GM12874 (cell line): ENCODE results near the gene HKDC1.

ENCODE experiments used
- TF ChIP-seq, protein P1 (sequence below): IDR thresholded peaks from 2 replicates; pipeline ENCODE4 v1.5.1; 2011; ENCODE audit warnings: low read depth, mild to moderate bottlenecking, control low read depth, low read length, moderate library complexity; ENCODE audit not compliant: insufficient read depth

Gene HKDC1

DNA sequence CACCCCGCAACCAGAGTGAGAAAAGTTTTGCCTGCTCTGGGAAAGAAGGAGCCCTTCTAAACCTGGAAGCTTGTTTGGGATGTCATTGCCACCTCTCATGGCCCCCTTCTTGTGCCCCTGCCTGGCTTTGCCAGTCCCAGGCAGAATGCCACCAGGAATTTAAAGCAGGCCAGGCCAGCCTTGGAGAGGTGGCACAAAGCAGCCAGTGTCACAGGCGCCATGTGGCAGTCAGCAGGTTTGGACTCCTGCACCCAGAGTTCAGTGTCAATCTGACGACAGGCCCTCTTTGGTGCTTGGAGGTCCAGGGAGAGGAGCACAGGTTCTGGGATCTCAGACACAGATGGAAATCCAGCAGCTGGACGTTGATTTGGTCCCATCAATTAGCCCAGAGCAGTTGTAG, 70.9 kb downstream of the HKDC1 start:
- TF ChIP-seq, protein P1, sequence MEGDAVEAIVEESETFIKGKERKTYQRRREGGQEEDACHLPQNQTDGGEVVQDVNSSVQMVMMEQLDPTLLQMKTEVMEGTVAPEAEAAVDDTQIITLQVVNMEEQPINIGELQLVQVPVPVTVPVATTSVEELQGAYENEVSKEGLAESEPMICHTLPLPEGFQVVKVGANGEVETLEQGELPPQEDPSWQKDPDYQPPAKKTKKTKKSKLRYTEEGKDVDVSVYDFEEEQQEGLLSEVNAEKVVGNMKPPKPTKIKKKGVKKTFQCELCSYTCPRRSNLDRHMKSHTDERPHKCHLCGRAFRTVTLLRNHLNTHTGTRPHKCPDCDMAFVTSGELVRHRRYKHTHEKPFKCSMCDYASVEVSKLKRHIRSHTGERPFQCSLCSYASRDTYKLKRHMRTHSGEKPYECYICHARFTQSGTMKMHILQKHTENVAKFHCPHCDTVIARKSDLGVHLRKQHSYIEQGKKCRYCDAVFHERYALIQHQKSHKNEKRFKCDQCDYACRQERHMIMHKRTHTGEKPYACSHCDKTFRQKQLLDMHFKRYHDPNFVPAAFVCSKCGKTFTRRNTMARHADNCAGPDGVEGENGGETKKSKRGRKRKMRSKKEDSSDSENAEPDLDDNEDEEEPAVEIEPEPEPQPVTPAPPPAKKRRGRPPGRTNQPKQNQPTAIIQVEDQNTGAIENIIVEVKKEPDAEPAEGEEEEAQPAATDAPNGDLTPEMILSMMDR = no peak

DNA sequence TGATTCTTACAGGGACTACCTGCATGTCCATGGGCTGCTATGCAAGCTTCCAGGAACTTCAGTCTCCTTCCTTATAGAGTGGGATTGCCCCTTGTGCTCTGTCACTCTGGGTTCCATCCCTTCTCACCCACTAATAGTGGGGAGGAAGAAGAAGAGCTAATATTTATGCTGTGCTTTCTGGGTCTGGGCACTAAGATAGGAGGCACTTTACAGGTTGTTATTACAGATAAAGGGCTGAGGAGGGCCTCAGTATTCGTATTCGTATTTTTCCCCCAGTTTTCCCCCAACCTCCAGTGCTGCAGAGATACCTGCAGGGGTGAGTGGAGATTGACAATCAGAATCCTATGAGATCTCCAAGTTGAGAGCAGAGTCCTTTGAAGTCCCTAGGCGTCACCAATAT, 72.3 kb downstream of the HKDC1 start:
- TF ChIP-seq, protein P1 = no peak

DNA sequence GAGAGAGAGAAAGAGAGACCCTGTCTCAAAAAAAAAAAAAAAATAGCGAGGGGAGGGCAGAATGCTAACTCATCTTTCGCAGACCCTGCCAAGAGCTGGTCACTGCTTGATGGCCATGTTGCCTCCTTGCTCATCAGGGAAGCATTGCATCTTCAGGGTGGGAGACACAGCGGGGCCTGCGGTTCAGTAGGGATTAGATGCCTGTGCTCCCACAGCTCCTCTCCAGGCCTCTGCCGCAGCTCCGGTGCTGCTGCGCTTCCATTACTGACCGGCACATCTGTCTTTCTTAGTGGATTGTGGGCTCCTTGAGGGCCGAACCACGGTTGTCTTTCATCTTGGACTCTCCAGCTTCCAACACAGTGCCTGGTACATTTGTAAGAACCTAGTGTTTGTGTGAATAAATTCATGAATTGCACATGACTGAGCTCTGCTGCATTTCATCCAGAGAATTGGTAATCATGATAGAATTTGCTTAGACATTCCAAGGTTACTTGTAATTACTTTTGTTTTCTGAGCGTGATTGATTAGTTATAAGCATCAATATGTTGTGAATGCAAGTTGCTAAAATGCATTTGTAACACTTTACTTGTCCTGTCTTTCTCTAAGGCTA, 75.0 kb downstream of the HKDC1 start:
- TF ChIP-seq, protein P1 = no peak

DNA sequence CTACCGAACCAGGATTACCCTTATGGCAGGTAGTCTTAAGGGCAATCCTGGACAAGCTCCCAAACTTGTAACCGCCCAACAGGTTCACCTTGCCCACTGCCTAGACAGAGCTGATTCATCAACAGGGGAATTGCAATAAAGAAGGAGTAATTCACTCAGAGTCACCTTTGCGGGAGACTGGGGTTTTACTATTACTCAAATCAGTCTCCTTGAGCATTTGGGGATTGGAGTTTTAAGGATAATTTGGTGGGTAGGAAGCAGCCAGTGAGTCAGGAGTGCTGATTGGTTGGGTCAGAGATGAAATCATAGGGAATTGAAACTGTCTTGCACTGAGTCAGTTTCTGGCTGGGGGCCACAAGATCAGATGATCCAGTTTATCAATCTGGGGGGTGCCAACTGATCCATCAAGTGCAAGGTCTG, 83.5 kb downstream of the HKDC1 start:
- TF ChIP-seq, protein P1 = no peak

DNA sequence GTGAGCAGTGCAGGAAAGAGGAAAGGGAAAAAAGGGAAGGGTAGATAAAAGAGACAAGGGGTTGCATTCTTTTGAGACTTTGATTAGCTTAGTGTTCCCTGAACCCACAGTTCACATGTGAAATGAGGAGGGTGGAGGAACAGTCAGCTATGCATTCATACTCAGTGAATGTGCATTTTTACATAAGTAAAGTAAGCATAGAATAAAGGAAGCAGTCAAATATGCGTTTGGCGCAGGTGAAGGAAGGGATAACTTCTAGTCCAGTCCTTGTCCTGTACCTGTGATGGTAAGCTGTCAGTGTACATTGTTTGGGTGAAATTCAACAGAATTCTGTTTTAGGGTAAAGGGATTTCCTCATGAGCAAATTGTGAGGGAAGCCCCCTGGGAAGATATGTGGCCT, 86.3 kb downstream of the HKDC1 start:
- TF ChIP-seq, protein P1 = no peak

DNA sequence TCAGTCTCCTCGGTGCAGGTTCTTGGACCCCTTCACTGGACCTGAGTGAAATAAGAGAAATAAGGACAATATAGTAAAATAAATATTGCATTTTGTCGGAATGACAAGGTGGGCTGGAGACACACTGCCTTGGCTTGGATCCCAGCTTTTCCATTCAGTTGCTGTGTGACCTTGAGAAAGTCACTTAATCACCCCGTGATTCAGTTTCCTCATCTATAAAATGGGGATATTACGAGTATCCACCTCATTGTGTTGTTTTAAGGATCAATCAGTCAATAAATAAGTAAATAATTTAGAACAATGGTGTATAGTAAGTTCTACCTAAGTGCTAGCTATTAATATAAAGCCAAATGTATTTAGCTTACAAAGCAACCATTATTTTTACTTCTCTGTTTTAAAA, 87.3 kb downstream of the HKDC1 start:
- TF ChIP-seq, protein P1 = no peak

DNA sequence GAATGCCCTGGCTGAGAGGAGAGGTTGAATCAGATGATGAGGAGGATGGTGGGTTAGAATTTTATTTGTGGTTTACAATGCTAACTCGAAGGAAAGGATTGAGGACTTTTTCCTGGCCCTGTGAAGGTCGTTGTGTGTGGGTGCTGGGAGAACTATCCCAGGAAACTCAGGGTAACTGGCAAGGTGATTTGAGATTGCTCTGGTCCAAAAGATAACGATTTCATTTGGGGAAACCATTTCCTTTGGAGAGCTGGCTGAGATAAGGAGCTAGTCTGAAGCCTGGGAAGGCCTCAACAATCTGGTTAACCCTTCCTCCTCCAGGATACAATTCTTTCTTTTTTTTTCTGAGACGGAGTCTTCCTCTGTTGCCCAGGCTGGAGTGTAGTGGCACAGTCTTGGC, 91.2 kb downstream of the HKDC1 start:
- TF ChIP-seq, protein P1 = no peak
